Measurements from ENCODE around the gene SDHB.

DNA sequence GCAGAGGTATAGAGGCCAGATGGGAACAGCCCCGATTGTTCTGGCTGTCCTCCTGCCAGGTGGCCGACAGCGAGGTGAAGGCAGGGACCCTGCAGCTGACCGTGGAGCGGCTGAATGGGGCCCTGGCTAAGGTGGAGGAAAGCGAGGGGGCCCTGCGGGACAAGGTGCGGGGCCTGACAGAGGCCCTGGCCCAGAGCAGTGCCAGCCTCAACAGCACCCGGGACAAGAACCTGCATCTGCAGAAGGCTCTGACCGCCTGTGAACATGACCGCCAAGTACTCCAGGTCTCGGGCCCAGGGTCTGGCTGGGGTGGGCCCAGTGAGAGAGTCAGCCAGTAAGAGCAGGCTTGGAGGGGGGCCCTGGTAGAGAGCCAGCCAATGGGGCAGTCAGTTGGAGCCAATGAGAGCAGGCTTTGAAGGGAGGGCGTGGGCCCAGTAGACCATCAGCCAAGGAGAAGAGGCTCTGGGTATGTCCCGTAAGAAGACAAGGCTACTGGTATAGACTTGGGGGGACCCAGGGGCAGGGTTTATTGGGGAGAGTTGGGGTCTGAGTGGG is 84.7 kb downstream of the SDHB start:
- TF ChIP-seq, protein P1, sequence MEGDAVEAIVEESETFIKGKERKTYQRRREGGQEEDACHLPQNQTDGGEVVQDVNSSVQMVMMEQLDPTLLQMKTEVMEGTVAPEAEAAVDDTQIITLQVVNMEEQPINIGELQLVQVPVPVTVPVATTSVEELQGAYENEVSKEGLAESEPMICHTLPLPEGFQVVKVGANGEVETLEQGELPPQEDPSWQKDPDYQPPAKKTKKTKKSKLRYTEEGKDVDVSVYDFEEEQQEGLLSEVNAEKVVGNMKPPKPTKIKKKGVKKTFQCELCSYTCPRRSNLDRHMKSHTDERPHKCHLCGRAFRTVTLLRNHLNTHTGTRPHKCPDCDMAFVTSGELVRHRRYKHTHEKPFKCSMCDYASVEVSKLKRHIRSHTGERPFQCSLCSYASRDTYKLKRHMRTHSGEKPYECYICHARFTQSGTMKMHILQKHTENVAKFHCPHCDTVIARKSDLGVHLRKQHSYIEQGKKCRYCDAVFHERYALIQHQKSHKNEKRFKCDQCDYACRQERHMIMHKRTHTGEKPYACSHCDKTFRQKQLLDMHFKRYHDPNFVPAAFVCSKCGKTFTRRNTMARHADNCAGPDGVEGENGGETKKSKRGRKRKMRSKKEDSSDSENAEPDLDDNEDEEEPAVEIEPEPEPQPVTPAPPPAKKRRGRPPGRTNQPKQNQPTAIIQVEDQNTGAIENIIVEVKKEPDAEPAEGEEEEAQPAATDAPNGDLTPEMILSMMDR (conservative IDR thresholded peaks at IDR 0.05; ENCODE audit: low read length), result no peak
- no peak for TF ChIP-seq EZH2phosphoT487 (IDR thresholded peaks at IDR 0.05; ENCODE audit: borderline replicate concordance, low read depth, low read length)
